Cortex of kidney (tissue), 1 donor: ENCODE measurements around the gene LBH.

Source experiments
- DNase-seq: peaks from one replicate; lab custom pipeline; 2025; lab: John Stamatoyannopoulos, UW

The LBH gene

DNA sequence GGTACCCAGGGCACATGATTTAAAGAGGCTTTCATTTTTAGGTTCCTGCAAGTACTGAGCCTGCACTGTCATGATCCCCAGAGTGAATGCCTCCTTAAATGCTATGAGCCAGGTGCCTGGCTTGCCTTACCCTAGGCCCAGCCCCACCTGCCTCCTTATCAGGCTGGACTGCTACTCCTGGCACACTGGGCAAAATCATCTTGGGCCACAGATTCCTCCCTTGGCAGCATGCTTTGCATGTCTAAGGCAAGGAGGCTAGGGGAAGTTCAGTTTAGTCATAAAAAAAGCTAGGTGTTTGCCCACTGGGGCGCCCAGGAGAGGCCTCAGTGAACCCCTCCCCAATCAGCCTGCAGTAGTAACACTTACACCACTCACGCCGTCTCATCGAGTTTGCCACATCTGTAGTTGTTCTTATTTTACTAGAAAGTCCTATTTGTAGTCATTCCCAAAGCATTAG is 45.1 kb downstream of the LBH start:
- DNase-seq: no peak

DNA sequence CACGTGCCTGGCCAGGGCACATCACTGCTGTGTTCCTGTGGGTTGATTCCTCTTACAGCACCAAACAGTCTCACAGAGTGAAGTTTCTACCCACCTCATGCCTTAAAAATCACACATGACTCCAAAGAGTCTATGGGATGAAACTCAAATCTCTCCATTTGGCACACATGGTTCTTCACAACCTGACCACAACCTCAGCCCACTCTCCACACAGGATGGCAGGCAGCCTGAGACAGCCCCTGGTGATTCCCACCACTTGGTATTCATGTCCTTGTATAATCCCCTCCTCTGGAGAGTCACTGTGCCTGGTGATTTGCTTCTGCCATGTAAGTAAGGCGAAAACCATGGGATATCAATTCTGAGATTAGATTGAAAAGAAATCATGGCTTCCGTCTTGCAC is 46.2 kb downstream of the LBH start:
- no peak for DNase-seq

DNA sequence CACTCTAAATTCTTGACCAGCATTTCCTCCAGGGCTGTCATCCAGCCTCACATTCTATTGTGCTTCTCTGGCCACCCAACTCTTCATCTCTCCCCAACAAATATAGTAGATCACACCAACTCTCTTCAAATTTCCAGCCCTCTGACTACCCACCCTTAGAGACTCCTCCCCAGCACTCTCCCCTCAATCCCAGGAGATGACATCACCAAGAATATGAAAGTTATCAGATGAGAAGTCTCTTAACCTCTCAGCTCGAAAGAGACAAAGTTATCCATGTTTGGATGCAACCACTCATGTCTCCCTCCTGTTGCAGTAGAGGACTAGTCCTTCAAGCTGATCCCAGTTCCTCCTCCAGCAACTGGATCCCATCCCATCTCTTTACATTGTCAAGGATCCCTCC is 47.1 kb downstream of the LBH start:
- DNase-seq: no peak

DNA sequence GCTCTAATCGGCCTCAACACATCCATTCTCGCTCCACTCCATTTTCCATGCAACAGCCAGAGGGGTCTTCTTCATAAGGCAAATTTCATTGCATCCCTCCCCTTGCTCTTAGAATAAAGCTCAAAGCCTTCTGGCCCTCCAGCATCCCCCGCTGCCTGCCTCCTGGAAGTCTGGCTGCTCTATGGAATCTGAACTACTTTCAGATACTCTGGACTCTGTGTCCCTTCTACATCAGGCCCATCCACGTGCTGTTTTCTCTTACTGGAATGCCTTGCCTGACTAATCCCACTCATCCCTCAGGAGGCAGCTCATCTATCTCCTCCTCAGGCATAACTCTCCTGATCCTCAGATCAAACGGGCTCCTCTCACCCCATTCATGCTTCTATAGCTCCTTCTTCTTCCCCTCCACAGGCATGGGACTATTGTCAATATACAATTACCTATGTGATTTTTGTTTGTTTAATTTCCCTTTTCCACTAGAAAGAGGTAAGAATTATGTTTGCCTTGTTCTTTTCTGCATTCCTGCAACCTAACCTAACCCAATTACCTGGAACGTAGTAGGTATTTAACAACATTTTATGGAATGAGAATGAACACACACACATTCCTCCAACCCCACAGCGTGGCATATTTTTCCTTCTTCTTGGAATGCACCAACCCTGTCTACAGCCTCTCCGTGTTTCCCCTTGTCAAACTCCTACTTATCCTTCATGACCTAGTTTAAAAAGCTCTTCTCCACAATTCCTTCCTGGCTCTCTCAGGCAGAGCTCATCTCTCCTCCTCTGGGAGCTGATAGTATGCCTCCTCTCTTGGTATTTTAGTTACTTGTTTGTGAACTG is 49.5 kb downstream of the LBH start:
- no peak for DNase-seq

DNA sequence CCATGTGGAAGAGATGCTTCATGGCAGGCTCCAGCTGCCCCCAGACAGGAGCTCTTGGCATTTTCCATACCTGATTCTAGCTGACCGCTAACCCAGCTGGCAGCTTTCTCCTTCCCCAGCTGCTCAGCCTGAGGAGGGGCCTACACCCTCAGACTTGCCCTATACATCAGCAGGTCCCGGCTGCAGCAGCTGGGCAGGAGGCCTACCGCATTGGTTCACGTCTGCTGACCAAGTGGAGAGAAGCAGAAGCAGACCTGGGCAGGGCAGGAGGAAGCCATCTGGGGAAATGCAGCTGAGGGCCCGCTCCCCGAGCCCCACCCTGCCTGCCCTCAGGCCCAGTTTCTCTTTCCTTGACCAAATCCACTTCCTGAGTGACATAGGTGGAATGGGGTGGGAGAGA is 50.7 kb downstream of the LBH start:
- no peak for DNase-seq

DNA sequence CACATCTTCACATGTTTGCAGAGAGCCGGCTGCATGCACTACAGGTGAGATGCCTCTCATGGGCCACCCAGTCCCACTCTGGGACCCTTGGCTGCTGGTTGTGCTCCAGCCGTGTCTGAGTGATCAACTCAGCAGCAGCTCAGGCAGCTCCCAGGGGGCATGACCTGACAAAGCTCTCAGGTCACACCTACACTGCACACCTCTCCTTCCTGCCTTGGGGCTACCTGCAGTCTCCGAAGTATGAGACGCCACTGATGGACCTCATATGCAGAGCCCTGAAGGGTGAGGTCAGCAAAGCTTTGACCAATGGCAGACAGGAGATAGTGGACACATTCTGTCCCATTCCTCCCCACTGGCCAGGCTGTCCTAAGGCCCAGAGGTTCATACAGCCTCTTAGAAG is 51.4 kb downstream of the LBH start:
- no peak for DNase-seq

DNA sequence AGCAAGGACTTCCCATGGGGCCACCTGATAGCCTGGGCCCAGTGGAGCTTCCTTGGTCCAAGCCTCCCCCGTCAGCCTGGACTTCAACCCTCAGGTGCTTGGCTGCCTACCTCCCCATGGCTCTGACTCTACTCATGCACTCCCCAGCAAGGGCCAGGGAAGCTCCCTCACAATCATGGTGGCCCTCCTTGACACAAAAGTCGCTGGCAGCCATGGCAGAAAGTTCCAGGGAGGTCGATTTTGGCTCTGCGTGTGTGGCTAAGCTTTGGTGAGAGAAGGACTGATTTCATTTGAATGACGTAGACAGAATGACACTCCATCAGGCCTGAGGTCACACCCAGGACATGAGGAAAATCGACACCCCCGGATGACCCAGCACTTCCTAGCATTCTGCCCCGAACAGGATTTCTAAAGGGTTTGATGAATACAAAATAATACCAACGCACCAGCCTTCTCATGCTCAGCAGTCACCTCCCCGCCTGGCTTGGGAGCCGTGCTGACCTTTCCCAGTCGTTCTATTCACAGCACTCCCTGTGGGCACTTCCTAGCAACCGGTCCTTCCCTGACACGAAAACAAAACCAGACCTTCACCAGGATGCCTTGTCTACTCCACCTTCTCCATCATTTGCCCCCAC is 52.7 kb downstream of the LBH start:
- DNase-seq: no peak

DNA sequence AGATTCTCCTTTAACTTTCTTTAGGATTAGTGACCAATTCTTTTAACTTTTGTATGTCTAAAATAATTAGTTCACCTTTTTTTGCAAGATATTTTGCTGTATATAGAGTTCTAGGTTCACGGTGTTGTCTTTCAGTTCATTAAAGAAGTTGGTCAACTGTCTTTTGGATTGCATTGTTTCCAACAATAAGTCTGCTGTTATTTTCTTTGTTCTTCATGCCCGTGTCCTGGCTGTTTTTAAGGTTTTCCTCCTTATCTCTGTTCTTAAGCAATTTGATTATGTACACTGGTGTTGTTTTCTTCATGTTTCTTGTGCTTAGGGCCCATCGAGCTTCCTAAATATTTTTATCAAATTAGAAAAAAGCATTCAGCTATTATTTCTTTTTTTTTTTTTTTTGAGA is 54.4 kb downstream of the LBH start:
- DNase-seq: no peak

DNA sequence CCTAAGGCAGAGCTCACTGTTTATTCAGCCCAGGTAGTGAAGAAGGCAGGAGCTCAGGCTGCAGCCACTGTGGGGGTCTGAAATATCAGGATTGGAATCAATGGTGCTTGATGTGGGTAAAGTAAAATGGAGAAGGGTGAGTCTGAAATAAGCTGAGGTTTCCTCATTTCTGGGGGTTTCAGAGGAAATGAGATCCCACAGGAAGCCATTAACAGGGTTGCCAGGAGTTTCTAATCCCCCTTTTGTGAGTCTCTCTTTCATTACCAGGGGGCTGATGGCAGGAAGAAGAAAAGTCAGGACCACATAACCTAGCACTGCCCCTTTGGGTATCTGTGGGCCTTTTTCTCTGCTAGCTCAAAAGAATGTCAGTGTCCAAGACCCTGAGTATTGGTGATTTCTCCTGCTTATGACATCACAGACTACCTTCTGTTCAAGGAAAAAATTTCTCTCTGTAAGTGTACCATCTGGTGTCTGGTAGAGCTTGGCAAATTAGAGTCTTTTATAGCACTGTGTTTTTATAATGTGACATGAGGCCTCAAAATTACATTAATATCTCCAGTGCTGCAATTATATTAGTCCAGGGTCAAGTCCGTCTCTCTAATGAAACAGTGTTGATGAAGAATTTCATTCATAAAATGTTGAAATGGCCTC is 56.0 kb downstream of the LBH start:
- no peak for DNase-seq

DNA sequence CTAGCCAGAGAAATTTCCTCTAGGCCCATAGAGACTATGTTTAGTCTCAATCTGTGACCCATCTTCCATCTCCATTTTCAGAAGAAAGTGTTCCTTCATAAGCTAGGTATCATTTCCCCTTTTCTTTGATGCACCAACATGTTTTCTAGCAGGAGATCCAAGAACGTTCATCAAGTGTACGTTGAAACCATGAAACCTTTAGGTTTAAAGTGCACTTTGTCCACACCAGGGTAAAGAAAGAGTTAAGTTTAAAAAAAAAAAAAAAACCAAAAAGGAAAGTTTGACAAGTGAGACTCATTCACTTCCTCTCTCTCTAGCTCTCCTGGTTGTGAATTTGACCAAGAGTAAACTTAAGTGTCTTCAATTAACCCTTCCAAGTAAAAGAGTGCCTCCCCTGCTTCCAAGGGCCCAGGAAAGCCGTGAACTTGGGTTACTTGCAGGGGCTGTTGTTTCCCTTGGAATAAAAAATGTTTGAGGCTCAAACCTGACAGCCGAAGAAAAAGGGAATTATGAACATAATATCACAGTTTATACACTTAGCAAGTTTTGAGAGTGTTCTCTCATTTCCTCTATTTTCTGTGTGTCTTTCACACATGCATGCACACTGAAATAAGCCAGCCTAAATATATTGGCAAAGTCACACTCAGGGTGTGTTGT is 56.7 kb downstream of the LBH start:
- DNase-seq: no peak

DNA sequence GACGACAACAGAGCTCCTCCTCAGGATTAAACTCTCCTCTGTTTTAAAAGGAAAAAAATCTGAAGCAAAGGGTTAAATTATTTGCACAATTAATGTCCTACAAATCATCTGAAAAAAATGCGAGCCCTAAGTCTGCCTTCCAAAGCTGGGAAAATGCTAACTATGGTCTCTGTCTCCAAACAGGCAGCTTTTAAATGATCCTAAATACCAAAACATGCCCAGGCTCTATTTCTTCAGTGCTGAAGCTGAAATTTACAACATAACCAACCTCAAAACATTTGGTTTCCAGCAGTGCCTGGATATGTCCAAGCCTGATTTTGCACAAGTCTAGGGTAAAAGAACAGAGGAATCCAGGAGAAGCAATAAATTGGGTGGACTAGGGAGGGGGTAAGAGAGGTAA is 57.2 kb downstream of the LBH start:
- DNase-seq: no peak

DNA sequence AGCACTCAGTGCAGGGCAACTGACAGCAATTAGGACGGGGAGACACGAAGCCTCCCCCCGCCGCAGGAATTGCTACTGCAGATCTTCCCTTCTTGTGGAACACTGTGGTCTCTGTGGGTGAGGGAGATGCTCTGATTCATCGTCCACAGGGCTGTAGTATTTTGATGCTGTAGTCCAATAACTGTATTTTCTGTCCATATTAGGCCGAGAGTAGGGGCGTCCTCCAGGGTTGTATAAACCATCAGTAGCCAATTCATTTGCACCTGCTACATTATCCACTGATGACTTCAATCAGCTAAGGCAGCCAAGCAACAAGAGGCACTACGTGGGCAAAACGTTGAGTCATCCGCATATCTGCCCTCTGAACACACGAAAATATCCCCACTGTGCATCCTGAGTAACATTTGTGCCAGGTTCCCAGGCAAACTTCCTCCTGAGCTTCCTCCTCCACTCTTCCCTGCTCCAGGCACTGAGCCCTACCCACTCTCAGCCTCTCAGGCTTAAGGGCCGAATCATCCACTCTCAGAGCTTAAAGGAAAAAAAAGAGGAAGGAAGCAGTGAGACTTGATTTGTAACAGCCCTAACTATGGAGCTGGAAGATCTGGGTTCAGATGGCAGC is 62.1 kb downstream of the LBH start:
- DNase-seq: no peak

DNA sequence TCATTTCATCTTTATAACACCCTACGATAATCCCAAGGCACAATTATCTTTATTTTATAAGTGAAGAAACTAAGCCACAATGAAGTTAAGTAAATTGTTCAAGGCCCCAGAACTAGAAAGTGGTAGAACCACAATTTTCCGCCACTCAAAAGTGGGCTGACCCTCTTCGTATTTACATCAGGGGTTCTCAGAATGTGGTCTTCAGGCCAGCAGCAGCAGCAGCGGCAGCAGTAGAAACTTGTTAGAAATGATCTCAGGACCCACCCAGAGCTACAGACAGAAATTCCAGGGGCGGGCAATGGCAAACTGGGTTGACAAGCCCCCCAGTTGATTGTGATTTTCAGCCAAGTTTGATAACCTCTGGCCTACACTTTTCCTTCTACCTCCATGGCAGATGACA is 62.8 kb downstream of the LBH start:
- DNase-seq: no peak

DNA sequence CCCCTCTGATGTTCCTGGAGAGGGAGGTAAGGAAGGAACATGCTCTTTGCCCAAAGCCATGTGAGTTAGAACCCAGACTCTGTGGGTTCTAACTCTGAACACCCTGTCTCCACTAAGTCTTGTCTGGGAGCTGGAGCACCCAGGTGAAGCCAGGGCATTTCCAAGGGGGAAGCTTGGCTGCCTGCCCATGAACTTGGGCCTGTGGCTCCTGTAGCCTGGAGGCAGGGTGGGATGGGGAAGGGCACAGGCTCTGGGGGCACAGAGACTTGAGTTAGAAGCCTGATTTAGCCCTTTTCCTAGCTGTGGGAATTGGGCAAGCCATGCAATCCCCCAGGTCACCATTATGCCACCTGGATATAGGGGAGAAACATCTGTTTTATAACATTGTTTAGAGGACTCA is 65.2 kb downstream of the LBH start:
- DNase-seq: no peak

DNA sequence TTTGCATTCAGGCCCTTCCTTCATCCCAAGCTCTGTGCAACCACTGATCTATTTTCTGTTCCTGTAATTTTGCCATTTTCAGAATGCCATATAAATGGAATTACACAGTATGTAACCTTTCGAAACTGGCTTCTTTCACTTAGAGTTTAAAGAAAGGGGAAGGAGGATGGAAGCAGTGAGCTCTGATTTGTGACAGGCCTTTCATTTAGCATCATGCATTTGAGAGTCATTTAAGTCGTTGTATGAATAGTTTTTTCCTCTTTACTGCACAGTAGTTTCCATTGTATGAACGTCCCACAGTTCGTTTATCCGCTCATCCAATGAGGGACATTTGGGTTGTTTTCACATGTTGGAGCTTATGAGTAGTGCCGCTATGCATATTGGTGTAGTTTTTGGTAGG is 67.0 kb downstream of the LBH start:
- no peak for DNase-seq

DNA sequence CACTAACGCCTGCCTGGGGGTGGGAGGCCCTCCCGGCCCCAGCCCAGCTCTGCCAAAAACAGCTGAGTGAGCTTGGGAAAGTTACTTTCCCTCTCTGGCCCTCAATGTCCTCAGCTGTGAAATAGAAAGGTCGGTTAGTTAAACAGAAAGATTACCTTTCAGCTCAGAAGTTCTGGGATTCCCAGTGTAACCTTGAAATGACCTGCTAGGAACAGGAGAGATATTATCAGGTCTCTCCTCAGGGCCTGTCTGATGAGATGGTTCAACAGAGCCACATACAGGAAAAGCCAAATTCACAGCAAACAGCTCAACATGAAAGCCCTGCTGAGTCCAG is 68.8 kb downstream of the LBH start:
- no peak for DNase-seq

DNA sequence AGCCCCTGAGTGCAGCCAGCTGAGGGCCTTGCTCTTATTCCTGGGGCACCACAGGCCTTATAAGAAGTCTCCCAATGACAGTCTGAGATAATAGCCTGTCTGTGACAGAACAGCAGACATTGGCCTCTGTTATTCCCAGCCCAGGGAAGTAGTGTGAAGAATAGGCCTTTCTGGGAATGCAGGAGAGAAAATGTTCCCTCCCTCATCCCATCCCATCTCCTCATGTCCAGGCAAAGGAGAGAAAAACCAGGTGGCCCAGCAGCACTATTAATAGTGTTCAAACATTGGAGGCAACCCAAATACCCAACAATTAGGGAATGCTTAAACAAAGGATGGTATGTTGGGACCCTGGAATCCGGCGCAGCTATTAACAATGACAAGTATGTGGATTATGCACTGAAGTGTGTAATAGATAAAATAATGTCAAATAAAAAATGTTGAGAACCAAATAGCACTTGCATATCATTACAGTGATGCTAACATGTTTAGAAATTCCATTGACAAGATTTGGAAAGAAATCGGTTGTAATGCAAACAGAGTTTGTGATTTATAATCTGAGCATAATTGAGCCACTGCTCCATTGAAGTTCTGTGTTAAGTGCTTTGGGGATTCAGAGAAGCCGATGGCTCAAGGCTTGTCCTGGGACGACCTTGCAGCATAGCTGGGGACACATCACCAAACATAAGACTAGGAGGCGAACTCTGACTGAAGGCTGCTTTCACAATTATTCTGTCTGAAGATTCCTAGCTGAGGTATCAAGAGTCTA is 69.3 kb downstream of the LBH start:
- no peak for DNase-seq

DNA sequence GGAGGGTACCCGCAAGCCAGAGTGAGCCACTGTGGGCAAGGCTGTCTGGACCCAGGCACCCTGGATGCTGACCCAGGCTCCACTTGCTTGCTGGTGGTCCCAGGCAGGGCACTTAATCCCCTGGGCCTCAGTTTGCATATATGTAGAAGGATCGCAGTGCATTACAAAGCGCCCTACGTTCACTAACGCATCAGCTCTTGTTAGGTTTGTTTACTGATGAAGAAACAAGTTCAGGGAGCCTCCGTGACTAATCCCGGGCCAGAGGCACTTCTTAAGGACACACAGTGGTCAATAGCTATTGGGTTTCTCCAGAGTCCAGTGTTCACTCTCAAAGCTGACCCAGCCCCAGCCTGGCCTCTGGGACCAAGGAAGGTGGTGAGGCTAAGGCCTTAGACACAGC is 70.2 kb downstream of the LBH start:
- no peak for DNase-seq

DNA sequence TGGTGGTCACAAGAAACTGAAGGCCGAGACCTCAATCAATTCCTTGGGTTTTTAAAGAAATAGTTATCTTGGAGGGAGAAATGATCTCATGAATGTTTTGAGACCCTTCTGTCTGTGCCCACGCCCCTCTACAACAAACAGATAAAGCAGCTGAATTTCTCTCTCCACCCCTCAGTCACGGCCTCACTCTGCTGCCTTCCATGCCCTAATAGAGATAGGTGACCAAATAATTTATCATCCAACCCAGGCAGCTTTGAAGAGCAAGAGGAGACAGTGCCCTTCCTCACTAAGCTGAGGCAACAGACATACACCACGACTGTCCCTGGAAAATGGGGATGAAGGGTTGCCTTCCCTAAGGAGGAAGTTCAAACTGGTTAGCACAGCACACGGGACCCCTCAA is 71.2 kb downstream of the LBH start:
- DNase-seq: no peak

DNA sequence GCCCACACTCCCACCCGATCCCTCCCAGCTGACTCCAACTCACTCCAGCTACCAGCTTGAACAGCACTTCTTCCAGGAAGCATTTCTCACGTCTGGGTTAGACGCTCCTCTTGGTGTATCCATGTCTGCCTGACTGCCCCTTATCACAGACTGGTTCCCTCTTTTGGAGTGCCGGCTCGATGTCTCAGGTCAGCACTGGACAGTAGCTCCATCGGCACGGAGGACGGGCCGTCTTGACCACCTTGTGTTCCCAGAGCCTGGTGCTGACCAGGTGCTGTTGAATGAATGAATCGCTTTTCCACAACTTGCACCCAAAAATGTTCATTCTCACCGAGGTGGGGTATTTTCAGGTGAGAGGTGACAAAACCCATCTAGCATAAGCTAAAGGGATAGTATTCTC is 71.8 kb downstream of the LBH start:
- DNase-seq: no peak

DNA sequence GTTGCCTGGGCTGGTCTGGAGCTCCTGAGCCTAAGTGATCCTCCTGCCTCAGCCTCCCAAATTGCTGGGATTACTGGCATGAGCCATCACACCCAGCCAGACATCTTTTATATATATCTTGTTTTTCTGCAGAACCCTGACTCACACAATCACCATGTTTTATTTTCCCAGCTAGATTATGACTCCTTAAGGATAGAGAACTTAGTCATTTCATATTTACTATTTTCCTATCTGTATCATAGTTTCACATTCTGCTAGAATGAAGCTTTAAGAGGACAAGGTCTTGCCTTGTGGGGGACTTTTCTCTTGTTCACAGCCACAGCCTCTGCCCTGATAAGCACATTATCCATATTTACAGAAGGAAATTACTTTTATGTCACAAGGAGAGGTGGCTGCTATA is 73.9 kb downstream of the LBH start:
- DNase-seq: no peak

DNA sequence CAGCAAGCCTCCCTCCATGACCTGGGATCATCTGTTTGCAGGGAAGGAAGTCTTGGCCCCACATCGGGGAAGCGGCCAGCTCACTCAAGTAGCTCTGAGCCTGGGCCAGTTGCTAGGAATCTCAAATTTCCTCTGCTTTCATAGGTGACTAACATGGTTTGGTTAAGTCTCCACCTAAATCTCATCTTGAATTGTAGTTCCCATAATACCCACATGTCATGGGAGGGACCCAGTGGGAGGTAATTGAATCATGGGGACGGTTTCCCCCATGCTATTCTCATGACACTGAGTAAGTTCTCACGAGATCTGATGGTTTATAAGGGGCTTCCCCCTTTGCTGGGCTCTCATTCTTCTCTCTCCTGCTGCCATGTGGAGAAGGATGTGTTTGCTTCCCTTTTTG is 75.2 kb downstream of the LBH start:
- no peak for DNase-seq
